ENCODE data around the gene GPSM1.

The GPSM1 gene

GRCh38 chr9:136289651-136290507 lies 37.5 kb upstream of the GPSM1 start:
- no peak for FAIRE-seq

GRCh38 chr9:136290508-136291000 lies 36.8 kb upstream of the GPSM1 start:
- no peak for FAIRE-seq
- DNase-seq (ENCODE audit: insufficient read length, low spot score): no peak

More at GRCh38 chr9:136289651-136290507, 37.5 kb upstream of the GPSM1 start:
- no peak for DNase-seq (ENCODE audit: insufficient read length, low spot score)

- no peak for DNase-seq (ENCODE audit: insufficient read length, low spot score)
- no peak for FAIRE-seq
Observed at GRCh38 chr9:136291306-136292025, 35.9 kb upstream of the GPSM1 start.

GRCh38 chr9:136292026-136292538 lies 35.3 kb upstream of the GPSM1 start:
- FAIRE-seq: no peak
- no peak for DNase-seq (ENCODE audit: insufficient read length, low spot score)

GRCh38 chr9:136292591-136293448 lies 34.5 kb upstream of the GPSM1 start:
- FAIRE-seq (no peak), DNase-seq (ENCODE audit: insufficient read length, low spot score) (no peak)

- FAIRE-seq: no peak
- no peak for DNase-seq (ENCODE audit: insufficient read length, low spot score)
Observed at GRCh38 chr9:136293476-136294077, 33.8 kb upstream of the GPSM1 start.

- no peak for DNase-seq (ENCODE audit: insufficient read length, low spot score)
- no peak for FAIRE-seq
Observed at GRCh38 chr9:136294437-136294836, 32.9 kb upstream of the GPSM1 start.

- no peak for FAIRE-seq
- DNase-seq (ENCODE audit: insufficient read length, low spot score): no peak
Observed at GRCh38 chr9:136295055-136295454, 32.3 kb upstream of the GPSM1 start.

- DNase-seq (ENCODE audit: insufficient read length, low spot score): no peak
- no peak for FAIRE-seq
Observed at GRCh38 chr9:136295542-136296433, 31.6 kb upstream of the GPSM1 start.

GRCh38 chr9:136296434-136297015 lies 30.8 kb upstream of the GPSM1 start:
- FAIRE-seq (no peak), DNase-seq (ENCODE audit: insufficient read length, low spot score) (no peak)

GRCh38 chr9:136297016-136297691 lies 30.2 kb upstream of the GPSM1 start:
- FAIRE-seq: no peak
- DNase-seq (ENCODE audit: insufficient read length, low spot score): no peak

- FAIRE-seq (no peak), DNase-seq (ENCODE audit: insufficient read length, low spot score) (no peak)
Observed at GRCh38 chr9:136297766-136298735, 29.3 kb upstream of the GPSM1 start.

- FAIRE-seq (no peak), DNase-seq (ENCODE audit: insufficient read length, low spot score) (no peak)
Observed at GRCh38 chr9:136299116-136299515, 28.2 kb upstream of the GPSM1 start.

GRCh38 chr9:136299541-136299940 lies 27.8 kb upstream of the GPSM1 start:
- DNase-seq (ENCODE audit: insufficient read length, low spot score) (no peak), FAIRE-seq (no peak)

- DNase-seq (ENCODE audit: insufficient read length, low spot score): no peak
- FAIRE-seq: no peak
Observed at GRCh38 chr9:136300016-136300545, 27.3 kb upstream of the GPSM1 start.

- FAIRE-seq: no peak
Observed at GRCh38 chr9:136300866-136301265, 26.5 kb upstream of the GPSM1 start.

GRCh38 chr9:136302527-136302926 lies 24.8 kb upstream of the GPSM1 start:
- FAIRE-seq (no peak), DNase-seq (ENCODE audit: insufficient read length, low spot score) (no peak)

More at GRCh38 chr9:136300866-136301265, 26.5 kb upstream of the GPSM1 start:
- no peak for DNase-seq (ENCODE audit: insufficient read length, low spot score)
